ENCODE measurements around the gene MCUB. TPM values are rescaled to one million over a fixed set of nuclear protein-coding genes. Genes with fewer than 3 reads are reported as not detected.

MCUB gene
- total RNA-seq, 1 donor from 2014 or later, result 37.1 TPM

DNA sequence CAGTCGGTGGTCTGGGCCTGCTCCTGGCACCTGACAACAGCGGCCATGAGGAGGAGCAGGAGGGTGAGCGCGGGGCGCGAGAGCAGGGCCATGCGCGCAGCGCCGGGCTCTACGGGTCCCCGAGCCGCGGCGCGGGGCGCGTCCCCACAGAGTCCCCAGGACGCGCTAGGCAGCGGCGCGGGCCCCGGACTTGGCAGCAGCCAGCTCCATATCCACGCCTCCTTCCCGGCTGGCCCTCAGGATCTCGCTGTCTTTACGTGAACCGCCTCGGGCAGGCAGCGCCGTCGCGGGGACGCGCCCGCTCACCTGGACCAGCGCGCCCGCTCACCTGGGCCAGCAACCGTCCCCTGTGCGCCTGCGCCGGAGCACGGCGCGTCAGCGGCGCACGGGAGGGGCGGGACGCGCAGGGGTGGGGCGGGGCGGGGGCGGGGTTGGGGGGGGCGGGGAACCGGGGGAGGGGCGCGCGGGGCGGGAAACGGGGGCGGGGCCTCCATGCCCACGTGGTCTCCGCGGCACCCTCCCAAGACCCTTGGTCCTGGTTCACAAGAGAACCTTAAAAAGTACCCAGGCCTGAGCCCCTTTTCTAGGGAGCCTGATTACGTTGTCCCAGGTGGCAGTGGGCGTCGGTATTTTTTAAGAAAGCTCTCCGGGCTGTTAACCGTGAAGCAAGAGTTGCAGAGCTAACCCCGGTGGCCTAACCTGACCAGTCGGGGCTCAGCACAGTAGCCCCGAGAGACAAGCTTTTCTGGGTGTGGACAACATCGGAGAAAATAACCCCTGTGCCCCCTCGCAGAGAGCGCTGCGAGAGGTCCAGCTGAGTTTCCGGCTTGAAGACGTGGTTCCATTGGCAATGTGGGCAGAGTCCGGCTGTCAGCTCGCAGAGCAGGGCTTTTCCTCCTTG lies 169.9 kb downstream of the MCUB start, which contains the start of gene PLA2G12A:
Gene PLA2G12A, minus strand, starts transcription at position 353 of the 901 bp plus-strand sequence. Its CDS starts 261 bp downstream, at position 92.
- intact Hi-C loops (cut with micrococcal nuclease), result loop anchor here (1.0 to 2.0 kb wide), 3 partner anchors 27 to 169 kb away; partner anchors contain the start of genes CASP6, GAR1 and MCUB
- Mint-ChIP-seq H3K27me3 (ENCODE audit: low read depth) (no peaks in the 10 kb centered on the region), H3K36me3 (ENCODE audit: low read depth) (peaks cover 5% of the 10 kb centered on the region), H3K4me3 (ENCODE audit: low read depth) (peak within 1 kb of the TSS; percentile 82), H3K9me3 (no peaks in the 10 kb centered on the region), H3K27ac (no peak within 1 kb of the TSS), H3K4me1 (ENCODE audit: low read depth) (peaks cover 14% of the 10 kb centered on the region)
- peak; percentile 68 for DNase-seq (ENCODE audit: low spot score)

DNA sequence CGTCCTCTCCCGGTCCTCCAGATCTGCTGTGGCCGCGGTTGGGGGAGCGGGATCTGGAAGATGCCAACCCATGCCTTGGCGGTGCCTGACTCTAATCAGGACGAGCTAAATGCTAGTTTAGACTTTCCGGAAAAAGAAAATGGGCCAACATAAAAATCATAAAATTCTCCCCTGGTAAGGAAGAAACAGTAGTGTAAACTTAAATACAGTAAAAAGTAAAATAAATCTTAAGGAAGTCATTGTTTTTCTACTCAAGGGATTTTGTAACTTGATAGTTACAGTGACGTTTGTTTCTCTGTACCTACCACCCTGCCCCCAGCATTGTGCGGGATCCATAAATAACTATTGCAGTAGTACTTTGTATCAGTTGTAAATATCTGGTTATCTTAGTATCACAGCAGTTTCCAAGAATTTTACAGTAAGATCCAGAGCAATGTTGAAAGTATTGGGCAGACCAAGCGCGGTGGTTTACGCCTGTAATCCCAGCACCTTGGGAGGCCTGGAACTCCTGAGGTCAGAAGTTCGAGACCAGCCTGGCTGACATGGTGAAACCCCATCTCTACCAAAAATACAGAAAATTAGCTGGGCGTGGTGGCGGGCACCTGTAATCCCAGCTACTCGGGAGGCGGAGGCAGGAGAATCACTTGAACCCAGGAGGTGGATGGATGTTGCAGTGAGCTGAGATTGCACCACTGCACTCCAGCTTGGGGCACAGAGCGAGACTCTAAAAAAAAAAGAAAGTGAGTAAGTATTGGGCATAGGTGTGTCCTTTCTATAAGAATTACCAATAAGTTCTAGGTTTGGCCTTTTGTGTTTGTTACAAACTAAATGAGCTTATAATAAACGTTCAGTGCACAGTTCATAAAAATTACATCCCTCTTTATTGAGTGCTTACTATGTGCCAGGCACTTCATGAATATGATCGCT lies 170.8 kb downstream of the MCUB start:
- H3K27ac Mint-ChIP-seq, result no peak overlapping the region

DNA sequence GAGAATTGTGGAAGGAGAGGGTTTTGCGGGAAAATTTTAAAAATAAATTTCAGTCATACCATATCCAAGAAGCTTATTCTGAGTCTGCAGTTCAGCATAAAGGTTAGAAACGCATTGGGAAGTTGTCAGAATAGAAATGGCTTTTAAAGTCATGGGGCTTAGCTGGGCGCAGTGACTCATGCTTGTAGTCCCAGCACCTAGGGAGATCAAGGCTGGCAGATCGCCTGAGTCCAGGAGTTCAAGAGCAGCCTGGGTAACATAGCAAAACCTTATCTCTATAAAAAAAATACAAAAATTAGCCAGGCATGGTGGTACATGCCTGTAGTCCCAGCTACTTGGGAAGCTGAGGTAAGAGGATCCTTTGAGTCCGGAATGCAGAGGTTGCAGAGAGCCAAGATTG lies 173.7 kb downstream of the MCUB start:
- Mint-ChIP-seq H3K9me3 (no peaks in the 10 kb centered on the region), H3K36me3 (ENCODE audit: low read depth) (no peaks in the 10 kb centered on the region)
- intact Hi-C loops (cut with micrococcal nuclease), result no loop called here

More for the DNA sequence above, 170.8 kb downstream of the MCUB start:
- H3K4me3 Mint-ChIP-seq (ENCODE audit: low read depth), result peak overlapping the region; percentile 79
- H3K36me3 Mint-ChIP-seq (ENCODE audit: low read depth), result peaks cover 5% of the 10 kb centered on the region
- H3K27me3 Mint-ChIP-seq (ENCODE audit: low read depth), result no peaks in the 10 kb centered on the region
- no peaks in the 10 kb centered on the region for H3K9me3 Mint-ChIP-seq
- peaks cover 14% of the 10 kb centered on the region for H3K4me1 Mint-ChIP-seq (ENCODE audit: low read depth)
- DNase-seq (ENCODE audit: low spot score), result no peak
- intact Hi-C loops (cut with micrococcal nuclease), result loop anchor here (1.0 to 2.0 kb wide), 3 partner anchors 28 to 170 kb away; partner anchors contain the start of genes CASP6, GAR1 and MCUB

DNA sequence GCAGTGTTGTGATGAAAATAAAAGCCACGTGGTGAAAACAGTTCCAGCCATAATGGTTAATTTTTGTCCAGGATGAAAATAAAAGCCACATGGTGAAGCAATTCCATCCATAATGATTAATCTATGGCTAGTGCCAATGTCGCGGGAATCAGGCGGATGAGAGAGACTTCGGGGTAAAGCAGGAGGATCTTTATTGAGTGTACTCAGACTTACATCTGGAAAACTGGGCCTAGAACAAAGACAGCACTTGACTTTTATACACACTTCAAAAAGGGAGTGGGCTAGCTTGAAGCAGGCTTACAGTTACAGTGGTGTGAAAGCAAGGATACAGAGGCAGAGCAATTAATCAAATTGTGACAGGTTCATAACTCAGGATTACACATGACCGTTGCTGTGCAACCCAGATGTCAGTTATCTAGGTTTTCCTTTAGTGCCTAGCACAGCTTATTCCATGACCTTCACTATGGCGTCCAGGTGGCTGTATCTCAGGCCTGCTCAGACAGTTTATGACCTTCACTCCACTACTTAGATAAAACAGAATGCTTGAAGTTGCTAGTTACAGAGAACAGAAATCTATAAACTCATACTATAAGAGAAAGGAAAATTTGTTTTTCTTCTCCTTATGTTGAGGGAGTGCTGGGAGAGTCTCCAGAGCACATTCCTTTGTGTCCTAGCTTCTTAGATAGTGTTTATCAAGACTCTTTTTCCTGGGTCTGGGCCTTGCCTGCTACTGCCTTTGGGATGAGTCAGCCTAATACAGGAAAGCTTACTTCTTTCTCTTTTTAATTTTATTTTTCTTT lies 175.7 kb downstream of the MCUB start:
- H3K36me3 Mint-ChIP-seq (ENCODE audit: low read depth), result no peaks in the 10 kb centered on the region
- H3K27me3 Mint-ChIP-seq (ENCODE audit: low read depth), result peaks cover 15% of the 10 kb centered on the region
- H3K4me1 Mint-ChIP-seq (ENCODE audit: low read depth), result no peaks in the 10 kb centered on the region
- no peaks in the 10 kb centered on the region for H3K9me3 Mint-ChIP-seq
- H3K27ac Mint-ChIP-seq, result no peak overlapping the region
- H3K4me3 Mint-ChIP-seq (ENCODE audit: low read depth), result no peak overlapping the region
- intact Hi-C loops (cut with micrococcal nuclease), result no loop called here
- no peak for DNase-seq (ENCODE audit: low spot score)

More for the DNA sequence above, 173.7 kb downstream of the MCUB start:
- Mint-ChIP-seq H3K27me3 (ENCODE audit: low read depth) (peaks cover 6% of the 10 kb centered on the region), H3K4me3 (ENCODE audit: low read depth) (no peak overlapping the region), H3K4me1 (ENCODE audit: low read depth) (peaks cover 8% of the 10 kb centered on the region), H3K27ac (no peak overlapping the region)
- no peak for DNase-seq (ENCODE audit: low spot score)

Other genes with a start within 250 kb of the MCUB start
- 32.0 and 32.3 TPM in 2 replicates for gene SEC24B, start 126.4 kb upstream of the MCUB start, total RNA-seq
- gene CASP6, start 143.2 kb downstream of the MCUB start, total RNA-seq, result 26.7 and 31.8 TPM in 2 replicates
- 7.9 and 10.4 TPM in 2 replicates for gene PLA2G12A, start 169.8 kb downstream of the MCUB start, total RNA-seq
- gene CFI, start 241.8 kb downstream of the MCUB start, total RNA-seq, result 0.21 and 0.62 TPM in 2 replicates

All from activated T-helper 2 cell treated with anti-CD3 and anti-CD28 coated beads, Interferon-gamma antibody, Interleukin-2, Interleukin-4, amounts not matched to agents 10 μg/mL and 5 μg/mL and 100 μg/mL, durations not matched to agents 14 hours and 24 hours and 36 hours (primary cell).